ENCODE data around the gene C1orf159.

- TF ChIP-seq CTCF (IDR thresholded peaks at IDR 0.05) (no peak), POLR2A (IDR thresholded peaks at IDR 0.05) (no peak)
Measured at GRCh38 chr1:1115136-1115785, 628 bp downstream of the C1orf159 start.

All from esophagus squamous epithelium (tissue), 4 donors.